Stimulated activated CD4-positive, alpha-beta T cell treated with anti-CD3 and anti-CD28 coated beads, Interleukin-2, amount 100 ng/mL, for 4 hours (primary cell): ENCODE measurements around the gene EP300.
"Not testable (repeated sequence)": the region's sequence is repeated elsewhere in the genome, so short reads cannot be mapped to it uniquely, and the experiment has no call there.

Experiments
- DNase-seq: peaks from one replicate; pipeline ENCODE4 v3.0.0-alpha.2; 2020; ENCODE audit warnings: low read depth

Gene EP300

DNA sequence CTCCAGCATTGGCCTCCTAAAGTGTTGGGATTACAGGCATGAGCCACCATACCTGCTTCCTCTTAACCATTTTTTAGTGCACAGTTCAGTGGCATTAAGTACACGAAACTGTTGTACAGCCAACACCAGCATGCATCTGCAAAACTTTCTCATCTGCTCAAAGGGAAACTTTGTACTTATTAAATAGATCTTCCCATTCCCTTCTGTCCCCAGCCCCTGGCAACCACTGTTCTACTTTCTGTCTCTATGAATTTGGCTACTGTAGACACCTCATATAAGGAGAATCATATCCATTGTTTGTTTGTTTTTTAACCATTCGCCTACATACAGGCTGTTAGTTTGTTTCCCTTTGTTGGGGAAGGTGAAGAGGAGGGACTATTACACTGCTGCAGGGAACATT lies 6.5 kb upstream of the EP300 start:
- no peak for DNase-seq

GRCh38 chr22:41091132-41092022 lies 1.0 kb upstream of the EP300 start:
- peak; percentile 99 for DNase-seq

- no peak for DNase-seq
These were observed 537 bp downstream of the EP300 start for GRCh38 chr22:41092847-41093411.

- DNase-seq: no peak
These were observed 1.7 kb downstream of the EP300 start for GRCh38 chr22:41094041-41094593.

GRCh38 chr22:41096391-41096790 lies 4.0 kb downstream of the EP300 start:
- no peak for DNase-seq

GRCh38 chr22:41096841-41097240 lies 4.4 kb downstream of the EP300 start:
- no peak for DNase-seq

GRCh38 chr22:41099036-41099435 lies 6.6 kb downstream of the EP300 start:
- no peak for DNase-seq

DNA sequence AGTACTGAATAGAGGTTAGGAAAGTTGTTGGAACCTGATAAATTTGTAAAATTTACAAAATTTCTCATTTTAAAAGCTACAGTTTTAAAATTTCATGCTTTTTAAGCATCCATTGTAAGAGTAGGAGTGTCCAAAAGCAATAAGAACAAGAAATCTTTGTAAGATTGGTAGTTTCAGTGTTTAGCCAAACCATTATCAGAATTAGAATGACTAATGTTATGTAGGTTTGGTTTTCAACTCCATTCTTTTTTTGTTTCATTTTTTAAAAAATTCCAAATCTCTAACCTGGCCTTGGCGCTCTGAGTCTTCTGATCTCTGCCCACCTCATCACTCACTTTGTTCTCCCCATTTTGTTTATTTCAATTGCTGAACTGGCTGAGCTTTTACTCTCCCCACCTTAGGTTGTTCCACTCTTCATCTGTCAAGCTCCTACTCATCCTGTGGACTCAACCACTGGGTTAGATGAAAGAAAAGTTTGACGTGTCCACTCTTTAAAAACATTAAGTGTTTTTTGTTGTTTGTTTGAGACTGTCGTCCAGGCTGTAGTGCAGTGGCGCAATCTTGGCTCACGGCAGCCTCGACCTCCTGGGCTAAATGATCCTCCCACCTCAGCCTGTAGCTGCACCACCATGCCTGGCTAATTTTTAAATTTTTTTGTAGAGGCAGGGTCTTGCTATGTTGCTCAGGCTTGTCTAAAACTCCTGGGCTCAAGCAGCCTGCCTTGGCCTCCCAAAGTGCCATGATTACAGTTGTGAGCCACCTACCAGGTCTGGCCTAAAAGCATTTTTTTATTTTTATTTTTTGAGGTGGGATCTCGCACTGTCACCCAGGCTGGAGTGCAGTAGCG lies 14.0 kb downstream of the EP300 start:
- DNase-seq: no peak

DNA sequence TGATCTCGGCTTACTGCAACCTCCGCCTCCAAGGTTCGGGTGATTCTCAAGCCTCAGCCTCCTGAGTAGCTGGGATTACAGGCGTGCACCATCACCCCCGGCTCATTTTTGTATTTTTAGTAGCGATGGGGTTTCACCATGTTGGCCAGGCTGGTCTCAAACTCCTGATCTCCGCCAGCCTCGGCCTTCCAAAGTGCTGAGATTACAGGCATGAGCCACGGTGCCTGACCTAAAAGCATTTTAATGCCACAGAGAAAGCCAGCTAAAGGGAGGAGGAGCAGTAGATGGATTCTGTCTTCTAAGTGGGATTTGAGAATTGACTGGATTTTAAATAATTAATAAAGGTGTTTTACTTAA lies 14.6 kb downstream of the EP300 start:
- DNase-seq: not testable (repeated sequence)

GRCh38 chr22:41110968-41111367 lies 18.6 kb downstream of the EP300 start:
- no peak for DNase-seq

DNA sequence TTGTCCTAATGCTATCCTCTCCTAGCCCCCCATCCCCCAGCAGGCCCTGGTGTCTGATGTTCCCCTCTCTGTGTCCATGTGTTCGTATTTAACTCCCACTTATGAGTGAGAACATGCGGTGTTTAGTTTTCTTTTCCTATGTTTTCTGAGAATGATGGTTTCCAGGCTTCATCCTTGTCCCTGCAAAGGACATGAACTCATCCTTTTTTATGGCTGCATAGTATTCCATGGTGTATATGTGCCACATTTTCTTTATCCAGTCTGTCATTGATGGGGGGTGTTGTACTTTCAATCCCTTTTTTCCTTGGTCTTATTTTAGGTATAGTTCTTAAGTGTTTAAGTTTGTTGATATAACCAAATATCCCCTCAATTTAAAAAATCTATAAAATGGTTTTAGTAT lies 23.9 kb downstream of the EP300 start:
- DNase-seq: no peak

- DNase-seq: no peak
These were observed 25.0 kb downstream of the EP300 start for GRCh38 chr22:41117127-41117965.

DNA sequence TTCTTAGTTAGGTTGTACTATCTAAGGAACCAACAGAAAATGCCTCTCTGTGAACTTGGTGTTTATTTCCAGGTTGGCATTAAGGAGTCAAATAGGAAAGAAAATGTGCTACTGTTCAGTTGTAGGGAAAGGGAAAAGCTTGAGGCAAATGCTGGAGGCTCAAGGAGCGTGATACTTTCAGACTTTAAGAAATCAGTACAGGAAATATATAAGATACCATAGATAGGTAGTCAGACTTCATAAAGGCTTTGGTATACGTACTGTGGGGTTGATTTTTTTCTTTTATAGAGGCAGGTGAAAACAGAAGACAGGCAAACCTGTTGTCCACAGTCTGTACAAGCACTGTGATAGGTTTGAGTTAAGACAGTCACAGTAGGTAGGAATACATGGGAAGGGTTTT lies 30.8 kb downstream of the EP300 start:
- no peak for DNase-seq

GRCh38 chr22:41124086-41124485 lies 31.7 kb downstream of the EP300 start:
- DNase-seq: no peak

DNA sequence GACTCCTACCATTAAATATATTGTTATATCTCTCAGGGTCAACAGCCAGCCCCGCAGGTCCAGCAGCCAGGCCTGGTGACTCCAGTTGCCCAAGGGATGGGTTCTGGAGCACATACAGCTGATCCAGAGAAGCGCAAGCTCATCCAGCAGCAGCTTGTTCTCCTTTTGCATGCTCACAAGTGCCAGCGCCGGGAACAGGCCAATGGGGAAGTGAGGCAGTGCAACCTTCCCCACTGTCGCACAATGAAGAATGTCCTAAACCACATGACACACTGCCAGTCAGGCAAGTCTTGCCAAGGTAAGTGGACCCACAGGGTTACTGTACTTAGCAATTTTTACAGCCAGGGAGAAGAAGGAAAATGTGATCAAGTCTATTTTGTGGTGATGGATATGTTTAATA lies 35.1 kb downstream of the EP300 start:
- no peak for DNase-seq

- DNase-seq: no peak
These were observed 36.2 kb downstream of the EP300 start for GRCh38 chr22:41128606-41129005.

DNA sequence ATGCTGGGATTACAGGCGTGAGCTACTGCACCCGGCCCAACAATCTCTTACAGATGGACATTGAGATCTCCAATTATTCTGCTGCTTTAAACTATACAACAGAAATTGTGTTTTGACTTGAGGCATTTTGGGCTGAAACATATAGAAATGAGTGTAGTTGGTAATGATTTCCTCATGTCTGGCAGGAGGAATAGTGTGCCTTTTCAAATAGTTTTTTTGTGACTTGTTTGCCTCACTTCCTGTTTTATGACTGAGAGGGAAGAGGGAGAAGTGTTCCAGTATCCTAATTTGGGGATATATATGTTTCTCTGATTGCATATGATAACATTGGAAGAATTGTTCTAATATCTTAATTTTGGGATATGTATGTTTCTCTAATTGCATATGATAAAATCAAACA lies 40.2 kb downstream of the EP300 start:
- DNase-seq: no peak

- DNase-seq: no peak
These were observed 48.1 kb downstream of the EP300 start for GRCh38 chr22:41140365-41140957.

DNA sequence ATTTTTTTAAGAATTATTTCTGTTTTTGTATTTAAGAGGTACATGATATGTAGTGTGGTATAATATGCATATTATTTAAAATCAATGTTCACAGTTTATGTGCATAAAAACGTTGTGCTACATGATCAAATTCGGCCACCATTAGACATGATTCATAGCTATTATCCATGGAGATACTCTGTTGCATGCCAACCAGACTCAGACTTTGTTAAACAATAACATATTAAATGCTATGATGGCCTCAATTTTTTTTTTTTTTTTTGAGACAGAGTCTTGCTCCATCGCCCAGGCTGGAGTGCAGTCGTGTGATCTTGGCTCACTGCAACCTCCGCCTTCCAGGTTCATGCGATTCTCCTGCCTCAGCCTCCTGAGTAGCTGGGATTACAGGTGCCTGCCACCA lies 53.5 kb downstream of the EP300 start:
- DNase-seq: not testable (repeated sequence)

- no peak for DNase-seq
These were observed 54.2 kb downstream of the EP300 start for GRCh38 chr22:41146573-41146972.

DNA sequence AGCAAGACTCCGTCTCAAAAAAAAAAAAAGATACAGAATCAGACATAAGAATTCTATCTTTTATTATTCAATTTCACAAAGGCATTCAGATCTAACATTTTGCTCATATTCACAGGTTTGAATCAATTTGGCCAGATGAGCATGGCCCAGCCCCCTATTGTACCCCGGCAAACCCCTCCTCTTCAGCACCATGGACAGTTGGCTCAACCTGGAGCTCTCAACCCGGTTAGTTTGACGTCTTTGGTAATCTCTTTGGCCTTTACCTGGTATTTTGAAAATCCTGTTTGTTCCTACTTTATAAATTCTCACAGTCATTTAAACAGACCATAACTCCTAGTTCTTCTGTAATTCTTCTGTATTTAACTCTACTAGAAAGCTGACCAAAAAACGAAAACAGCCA lies 55.3 kb downstream of the EP300 start:
- no peak for DNase-seq
